HG02884 (cell line): ENCODE data around the gene CCDC92B.
"Not testable (repeated sequence)": the region's sequence is repeated elsewhere in the genome, so short reads cannot be mapped to it uniquely, and the experiment has no call there.

Experiments used
- ATAC-seq: cut with Tn5 transposase; IDR thresholded peaks from one replicate; pipeline ENCODE4 v1.9.1; 2021; ENCODE audit warnings: mild to moderate bottlenecking, moderate library complexity; ENCODE audit not compliant: unreplicated experiment

Gene CCDC92B

GRCh38 chr17:2704890-2705248 is 44.6 kb downstream of the CCDC92B start:
- ATAC-seq: no peak

- ATAC-seq: no peak
Observed at GRCh38 chr17:2704031-2704889, 45.2 kb downstream of the CCDC92B start.

- ATAC-seq: no peak
Observed at GRCh38 chr17:2703606-2704005, 45.8 kb downstream of the CCDC92B start.

- no peak for ATAC-seq
Observed at GRCh38 chr17:2703181-2703580, 46.3 kb downstream of the CCDC92B start.

GRCh38 chr17:2701996-2702741 is 47.3 kb downstream of the CCDC92B start:
- ATAC-seq: no peak

GRCh38 chr17:2701161-2701995 is 48.1 kb downstream of the CCDC92B start:
- no peak for ATAC-seq

GRCh38 chr17:2700491-2701141 is 48.8 kb downstream of the CCDC92B start:
- ATAC-seq: no peak

GRCh38 chr17:2700030-2700490 is 49.4 kb downstream of the CCDC92B start:
- no peak for ATAC-seq

GRCh38 chr17:2699216-2699805 is 50.1 kb downstream of the CCDC92B start:
- not testable (repeated sequence) for ATAC-seq

- no peak for ATAC-seq
Observed at GRCh38 chr17:2697611-2698162, 51.8 kb downstream of the CCDC92B start.

- no peak for ATAC-seq
Observed at GRCh38 chr17:2695961-2696760, 53.3 kb downstream of the CCDC92B start.

- no peak for ATAC-seq
Observed at GRCh38 chr17:2695243-2695960, 54.0 kb downstream of the CCDC92B start.

GRCh38 chr17:2694381-2695242 is 54.8 kb downstream of the CCDC92B start:
- ATAC-seq: no peak

- no peak for ATAC-seq
Observed at GRCh38 chr17:2693561-2694380, 55.7 kb downstream of the CCDC92B start.

GRCh38 chr17:2692781-2693135 is 56.7 kb downstream of the CCDC92B start:
- ATAC-seq: no peak

GRCh38 chr17:2691965-2692780 is 57.3 kb downstream of the CCDC92B start:
- no peak for ATAC-seq
